HG02852 (cell line): ENCODE measurements around the gene NR1I3.

Experiments
- ATAC-seq: cut with Tn5 transposase; IDR thresholded peaks from one replicate; pipeline ENCODE4 v1.9.1; 2021; ENCODE audit warnings: mild to moderate bottlenecking, moderate library complexity; ENCODE audit not compliant: unreplicated experiment

Gene NR1I3

GRCh38 chr1:161219078-161219892 is 18.7 kb downstream of the NR1I3 start:
- ATAC-seq: no peak

GRCh38 chr1:161218301-161219077 is 19.5 kb downstream of the NR1I3 start:
- no peak for ATAC-seq

GRCh38 chr1:161217831-161218230 is 20.2 kb downstream of the NR1I3 start:
- ATAC-seq: no peak

GRCh38 chr1:161216945-161217712 is 20.9 kb downstream of the NR1I3 start:
- ATAC-seq: peak; percentile 90

GRCh38 chr1:161215076-161215475 is 22.9 kb downstream of the NR1I3 start, which contains the start of gene FCER1G:
FCER1G (plus strand) TSS chr1:161215295; CDS start chr1:161215322, 27 bp downstream.
- no peak for ATAC-seq

GRCh38 chr1:161214369-161214768 is 23.6 kb downstream of the NR1I3 start:
- ATAC-seq: no peak

GRCh38 chr1:161209790-161210409 is 28.1 kb downstream of the NR1I3 start:
- ATAC-seq: no peak

GRCh38 chr1:161207173-161207572 is 30.8 kb downstream of the NR1I3 start:
- ATAC-seq: no peak

GRCh38 chr1:161206411-161207140 is 31.4 kb downstream of the NR1I3 start:
- ATAC-seq: no peak

- peak; percentile 96 for ATAC-seq
Observed at GRCh38 chr1:161201836-161202712, 35.9 kb downstream of the NR1I3 start, which contains the start of gene NDUFS2. NDUFS2 (plus strand) TSS chr1:161202367; CDS start chr1:161202386, 19 bp downstream.

GRCh38 chr1:161200992-161201835 is 36.8 kb downstream of the NR1I3 start:
- no peak for ATAC-seq

- ATAC-seq: no peak
Observed at GRCh38 chr1:161200421-161200991, 37.5 kb downstream of the NR1I3 start.

GRCh38 chr1:161199506-161200139 is 38.4 kb downstream of the NR1I3 start:
- ATAC-seq: no peak

GRCh38 chr1:161198897-161199431 is 39.0 kb downstream of the NR1I3 start, which contains the start of gene ADAMTS4:
ADAMTS4 (minus strand) TSS chr1:161199054; CDS start chr1:161198627, 427 bp downstream.
- no peak for ATAC-seq

- ATAC-seq: no peak
Observed at GRCh38 chr1:161198194-161198896, 39.7 kb downstream of the NR1I3 start.

- ATAC-seq: no peak
Observed at GRCh38 chr1:161197560-161198193, 40.3 kb downstream of the NR1I3 start.
